Keratinocyte (primary cell): ENCODE data around the gene ATP6V0E1. TPM values are rescaled to one million over a fixed set of nuclear protein-coding genes. Genes with fewer than 3 reads are reported as not detected.

Source experiments
- DNase-seq: peaks from one replicate; pipeline ENCODE4 v3.0.0-alpha.2; 2011; ENCODE audit warnings: low read depth, missing footprints, low spot score
- FAIRE-seq: peaks from 2 replicates; lab custom pipeline; 2011; peaks lifted over from hg19 to GRCh38; lab: Jason Lieb, UNC
- H2AFZ ChIP-seq: 2 replicates; pipeline ENCODE4 v1.6.0; 2012; ENCODE audit warnings: low read length, control low read depth, inconsistent platforms; ENCODE audit not compliant: control insufficient read depth
- H3K27ac ChIP-seq: 2 replicates; pipeline ENCODE4 v1.5.1; 2011; ENCODE audit warnings: low read length; ENCODE audit not compliant: control insufficient read depth, insufficient read depth
- H3K27me3 ChIP-seq: 3 replicates; pipeline ENCODE4 v1.6.0; 2011; ENCODE audit warnings: low read length; ENCODE audit not compliant: control insufficient read depth, insufficient read depth; ENCODE audit errors: extremely low read depth
- H3K36me3 ChIP-seq, 2 experiments: 2 replicates in 1 of 2; 3 replicates in 1 of 2; pipeline ENCODE4 v1.5.1; 2011; ENCODE audit warnings: low read length in 2 of 2, mild to moderate bottlenecking in 1 of 2; ENCODE audit not compliant: control insufficient read depth in 2 of 2, insufficient read depth in 2 of 2; ENCODE audit errors: extremely low read depth in 1 of 2
- H3K4me1 ChIP-seq: 3 replicates; pipeline ENCODE4 v1.5.1; 2011; ENCODE audit warnings: low read length; ENCODE audit not compliant: control insufficient read depth, insufficient read depth; ENCODE audit errors: extremely low read depth
- H3K4me2 ChIP-seq: 3 replicates; pipeline ENCODE4 v1.6.0; 2011; ENCODE audit warnings: low read depth, low read length; ENCODE audit not compliant: control insufficient read depth, insufficient read depth; ENCODE audit errors: extremely low read depth
- H3K4me3 ChIP-seq, 3 experiments: fragments of 200-600 bp in 1 of 3; sonication (generic) in 1 of 3; 2 replicates in 2 of 3; 3 replicates in 1 of 3; pipeline ENCODE4 v1.5.1; 2011 to 2016; ENCODE audit warnings: low read length in 3 of 3, mild to moderate bottlenecking in 3 of 3, control low read depth in 2 of 3, inconsistent platforms in 1 of 3, low read depth in 1 of 3, mixed read lengths in 1 of 3, mixed run types in 1 of 3, moderate library complexity in 1 of 3; ENCODE audit not compliant: control insufficient read depth in 2 of 3, insufficient read depth in 2 of 3; ENCODE audit errors: extremely low read depth in 1 of 3
- H3K79me2 ChIP-seq: 2 replicates; pipeline ENCODE4 v1.6.0; 2012; ENCODE audit warnings: low read length; ENCODE audit not compliant: control insufficient read depth, insufficient read depth
- H3K9ac ChIP-seq: 3 replicates; pipeline ENCODE4 v1.6.0; 2011; ENCODE audit warnings: low read length; ENCODE audit not compliant: control insufficient read depth, insufficient read depth; ENCODE audit errors: extremely low read depth
- H3K9me1 ChIP-seq: 3 replicates; pipeline ENCODE4 v1.6.0; 2011; ENCODE audit warnings: low read length; ENCODE audit not compliant: control insufficient read depth, insufficient read depth; ENCODE audit errors: extremely low read depth
- H3K9me3 ChIP-seq: 2 replicates; pipeline ENCODE4 v1.5.1; 2012; ENCODE audit warnings: low read depth, low read length; ENCODE audit not compliant: control insufficient read depth
- H4K20me1 ChIP-seq: 3 replicates; pipeline ENCODE4 v1.6.0; 2011; ENCODE audit warnings: low read length; ENCODE audit not compliant: control insufficient read depth, insufficient read depth; ENCODE audit errors: extremely low read depth
- CTCF ChIP-seq, 3 experiments: IDR thresholded peaks in 1 of 3; conservative IDR thresholded peaks in 1 of 3; optimal IDR thresholded peaks in 1 of 3; 2 replicates in 2 of 3; 3 replicates in 1 of 3; pipeline versions ENCODE3 to v1.5.1; 2011; ENCODE audit warnings: low read length in 3 of 3, mild to moderate bottlenecking in 3 of 3, moderate library complexity in 2 of 3, control low read depth in 1 of 3, inconsistent platforms in 1 of 3; ENCODE audit not compliant: insufficient read depth in 2 of 3; ENCODE audit errors: extremely low read depth in 1 of 3
- EZH2 ChIP-seq: IDR thresholded peaks from one replicate; pipeline ENCODE4 v1.6.1; 2012; ENCODE audit warnings: inconsistent platforms, mild to moderate bottlenecking, low read length, moderate library complexity
- dilution Hi-C: fragments of 300-500 bp; cut with MboI; formaldehyde crosslinking; loops from one replicate; pipeline ENCODE4 v1.7.0; 2020; ENCODE audit warnings: low sequenced_read_pairs; ENCODE audit not compliant: extremely low pct_ligation_motif_present
- polyA plus RNA-seq, 5 experiments: library from polyadenylated mRNA; depleted of rRNA in 3 of 5; stranded (reverse) in 3 of 5; stranded (forward) in 1 of 5; unstranded in 1 of 5; fragments of >200 nt; gene quantifications; 1 replicate in 1 of 5; 2 replicates in 3 of 5; 3 replicates in 1 of 5; pipeline versions ENCODE4 v1.2.1 to v1.2.3, GENCODE V29; 2011 to 2012; ENCODE audit warnings: missing spikeins in 2 of 5, low read depth in 1 of 5, low replicate concordance in 1 of 5

Gene ATP6V0E1
- polyA plus RNA-seq, 1 donor (not counting 4 experiments of a cell fraction or from before 2014, with no cell fraction given), result 533 TPM

GRCh38 chr5:172943283-172943841, 40.2 kb upstream of the ATP6V0E1 start:
- no peak overlapping the region for H3K4me2 ChIP-seq

GRCh38 chr5:172943906-172944305, 39.7 kb upstream of the ATP6V0E1 start:
- H3K36me3 ChIP-seq, result peaks cover 3 to 15% of the 10 kb centered on the region in 2 experiments
- no peak for FAIRE-seq
- no peak for DNase-seq
- H3K4me3 ChIP-seq, result no peak overlapping the region
- no peak overlapping the region for H3K9ac ChIP-seq
- H3K27ac ChIP-seq, result no peak overlapping the region
- no peak overlapping the region for H2AFZ ChIP-seq
- no peak overlapping the region for H3K4me2 ChIP-seq
- no peaks in the 10 kb centered on the region for H3K27me3 ChIP-seq
- no peaks in the 10 kb centered on the region for H3K9me1 ChIP-seq
- H3K4me1 ChIP-seq, result peaks cover 7% of the 10 kb centered on the region
- no peak for TF ChIP-seq EZH2
- no peak for TF ChIP-seq CTCF (optimal IDR thresholded peaks at IDR 0.05 in 1 of 3, IDR thresholded peaks at IDR 0.05 in 1 of 3, conservative IDR thresholded peaks at IDR 0.05 in 1 of 3; ENCODE audit: extremely low read depth in 1 of 3, insufficient read depth in 2 of 3, low read length in 3 of 3)
- dilution Hi-C loops, result no loop called here
- no peaks in the 10 kb centered on the region for H3K79me2 ChIP-seq
- no peaks in the 10 kb centered on the region for H4K20me1 ChIP-seq
- H3K9me3 ChIP-seq, result no peaks in the 10 kb centered on the region

More at GRCh38 chr5:172943283-172943841, 40.2 kb upstream of the ATP6V0E1 start:
- H3K27ac ChIP-seq, result no peak overlapping the region
- H3K27me3 ChIP-seq, result no peaks in the 10 kb centered on the region
- peaks cover 7% of the 10 kb centered on the region for H3K4me1 ChIP-seq
- no peaks in the 10 kb centered on the region for H3K9me1 ChIP-seq
- dilution Hi-C loops, result no loop called here
- no peak for FAIRE-seq
- no peaks in the 10 kb centered on the region for H4K20me1 ChIP-seq
- H3K79me2 ChIP-seq, result no peaks in the 10 kb centered on the region
- H3K4me3 ChIP-seq, result no peak overlapping the region
- TF ChIP-seq CTCF (optimal IDR thresholded peaks at IDR 0.05 in 1 of 3, IDR thresholded peaks at IDR 0.05 in 1 of 3, conservative IDR thresholded peaks at IDR 0.05 in 1 of 3; ENCODE audit: extremely low read depth in 1 of 3, insufficient read depth in 2 of 3, low read length in 3 of 3) (no peak), EZH2 (no peak)
- H3K36me3 ChIP-seq, result peaks cover 3 to 15% of the 10 kb centered on the region in 2 experiments
- no peak for DNase-seq
- no peak overlapping the region for H3K9ac ChIP-seq
- H2AFZ ChIP-seq, result no peak overlapping the region
- no peaks in the 10 kb centered on the region for H3K9me3 ChIP-seq
